ENCODE results near the gene PRDM5.

Gene PRDM5

GRCh38 chr4:120940547-120940946 is 18.0 kb upstream of the PRDM5 start:
- DNase-seq = no peak
- Histone ChIP-seq H2AFZ (ENCODE audit: insufficient read depth, low read length, poor library complexity) (no peak overlapping the region), H2BK5ac (ENCODE audit: low read depth, low read length, poor library complexity) (no peak overlapping the region), H4K12ac (ENCODE audit: low read depth, low read length) (no peak overlapping the region), H3K23ac (ENCODE audit: low read length) (no peak overlapping the region), H2AK5ac (ENCODE audit: low read length) (no peak overlapping the region), H3K4ac (ENCODE audit: low read depth, low read length) (no peak overlapping the region), H3K36me3 (ENCODE audit: control insufficient read depth in 1 of 2, insufficient read depth in 2 of 2, low read length in 2 of 2) (no peaks in the 10 kb centered on the region), H3K9ac (ENCODE audit: low read length) (no peak overlapping the region), H3K4me2 (ENCODE audit: low read length) (no peak overlapping the region), H4K91ac (ENCODE audit: low read depth, low read length) (no peak overlapping the region), H3K4me3 (ENCODE audit: low read depth, low read length) (no peak overlapping the region), H3K18ac (ENCODE audit: low read length) (no peak overlapping the region), H3K79me1 (ENCODE audit: low read length) (no peaks in the 10 kb centered on the region), H3K27ac (ENCODE audit: low read depth, low read length) (no peak overlapping the region), H3K14ac (ENCODE audit: low read length) (no peak overlapping the region), H4K8ac (ENCODE audit: low read depth, low read length) (no peak overlapping the region), H2BK12ac (ENCODE audit: low read length) (no peak overlapping the region), H2BK120ac (ENCODE audit: insufficient read depth, low read length, poor library complexity) (no peak overlapping the region), H3K4me1 (ENCODE audit: control insufficient read depth in 1 of 2, insufficient read depth in 2 of 2, low read length in 2 of 2) (no peaks in the 10 kb centered on the region), H3K27me3 (ENCODE audit: insufficient read depth, low read length) (no peaks in the 10 kb centered on the region), H3K9me3 (ENCODE audit: insufficient read depth, low read depth, low read length) (no peaks in the 10 kb centered on the region), H3K79me2 (ENCODE audit: control insufficient read depth, insufficient read depth, low read length, poor library complexity) (no peaks in the 10 kb centered on the region)
- no CpG with 5 or more reads among the region's 2 CpGs for WGBS (ENCODE audit: extremely low coverage, insufficient coverage, insufficient read length)

- H4K12ac ChIP-seq (ENCODE audit: low read depth, low read length) = no peak overlapping the region
- no peak overlapping the region for H4K8ac ChIP-seq (ENCODE audit: low read depth, low read length)
- H3K79me1 ChIP-seq (ENCODE audit: low read length) = no peaks in the 10 kb centered on the region
- H2BK5ac ChIP-seq (ENCODE audit: low read depth, low read length, poor library complexity) = no peak overlapping the region
- no peak overlapping the region for H3K9ac ChIP-seq (ENCODE audit: low read length)
- no peak overlapping the region for H3K4me3 ChIP-seq (ENCODE audit: low read depth, low read length)
- H2AFZ ChIP-seq (ENCODE audit: insufficient read depth, low read length, poor library complexity) = no peak overlapping the region
- no peaks in the 10 kb centered on the region for H3K9me3 ChIP-seq (ENCODE audit: insufficient read depth, low read depth, low read length)
- H2BK120ac ChIP-seq (ENCODE audit: insufficient read depth, low read length, poor library complexity) = no peak overlapping the region
- no peak overlapping the region for H4K91ac ChIP-seq (ENCODE audit: low read depth, low read length)
- no peak overlapping the region for H2BK12ac ChIP-seq (ENCODE audit: low read length)
- H3K14ac ChIP-seq (ENCODE audit: low read length) = no peak overlapping the region
- no peak overlapping the region for H3K4me2 ChIP-seq (ENCODE audit: low read length)
- no peak overlapping the region for H3K4ac ChIP-seq (ENCODE audit: low read depth, low read length)
- no peak for DNase-seq
- H3K27ac ChIP-seq (ENCODE audit: low read depth, low read length) = no peak overlapping the region
- H3K18ac ChIP-seq (ENCODE audit: low read length) = no peak overlapping the region
- H3K4me1 ChIP-seq (ENCODE audit: control insufficient read depth in 1 of 2, insufficient read depth in 2 of 2, low read length in 2 of 2) = no peaks in the 10 kb centered on the region
- H3K23ac ChIP-seq (ENCODE audit: low read length) = no peak overlapping the region
- H2AK5ac ChIP-seq (ENCODE audit: low read length) = no peak overlapping the region
- no peaks in the 10 kb centered on the region for H3K36me3 ChIP-seq (ENCODE audit: control insufficient read depth in 1 of 2, insufficient read depth in 2 of 2, low read length in 2 of 2)
- no peaks in the 10 kb centered on the region for H3K27me3 ChIP-seq (ENCODE audit: insufficient read depth, low read length)
- H3K79me2 ChIP-seq (ENCODE audit: control insufficient read depth, insufficient read depth, low read length, poor library complexity) = no peaks in the 10 kb centered on the region
Measured at GRCh38 chr4:120939693-120940092, 17.2 kb upstream of the PRDM5 start.

DNA sequence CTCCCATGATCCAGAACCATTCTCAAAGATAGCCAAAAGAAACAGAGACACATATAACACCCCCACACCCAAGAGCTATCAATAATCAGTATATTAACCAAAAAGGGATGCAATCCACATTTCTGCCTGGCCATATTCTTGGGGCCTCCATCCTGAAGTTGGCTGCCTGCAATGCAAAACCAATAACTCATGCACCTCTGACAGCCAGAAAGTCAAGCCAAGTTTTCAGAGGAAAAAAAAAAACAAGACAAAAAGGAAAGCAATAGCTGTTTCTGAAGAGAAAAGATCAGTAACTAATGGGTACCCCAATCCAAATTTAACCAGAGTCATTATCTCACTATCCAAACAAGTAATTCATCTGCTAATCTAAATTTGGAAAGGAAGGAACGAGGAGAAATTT is 7.3 kb upstream of the PRDM5 start:
- H3K36me3 ChIP-seq (ENCODE audit: control insufficient read depth in 1 of 2, insufficient read depth in 2 of 2, low read length in 2 of 2) = no peaks in the 10 kb centered on the region
- H3K9me3 ChIP-seq (ENCODE audit: insufficient read depth, low read depth, low read length) = peaks cover 2% of the 10 kb centered on the region
- H3K23ac ChIP-seq (ENCODE audit: low read length) = no peak overlapping the region
- no peak overlapping the region for H3K4me3 ChIP-seq (ENCODE audit: low read depth, low read length)
- H4K91ac ChIP-seq (ENCODE audit: low read depth, low read length) = no peak overlapping the region
- H2AFZ ChIP-seq (ENCODE audit: insufficient read depth, low read length, poor library complexity) = no peak overlapping the region
- no peak overlapping the region for H3K9ac ChIP-seq (ENCODE audit: low read length)
- no peak for DNase-seq
- no CpG with 5 or more reads among the region's 1 CpG for WGBS (ENCODE audit: extremely low coverage, insufficient coverage, insufficient read length)
- H2AK5ac ChIP-seq (ENCODE audit: low read length) = no peak overlapping the region
- H4K12ac ChIP-seq (ENCODE audit: low read depth, low read length) = no peak overlapping the region
- H3K14ac ChIP-seq (ENCODE audit: low read length) = no peak overlapping the region
- H2BK120ac ChIP-seq (ENCODE audit: insufficient read depth, low read length, poor library complexity) = no peak overlapping the region
- no peak overlapping the region for H4K8ac ChIP-seq (ENCODE audit: low read depth, low read length)
- no peak overlapping the region for H3K4me2 ChIP-seq (ENCODE audit: low read length)
- H3K79me2 ChIP-seq (ENCODE audit: control insufficient read depth, insufficient read depth, low read length, poor library complexity) = no peaks in the 10 kb centered on the region
- no peaks in the 10 kb centered on the region for H3K79me1 ChIP-seq (ENCODE audit: low read length)
- no peak overlapping the region for H3K18ac ChIP-seq (ENCODE audit: low read length)
- H3K27me3 ChIP-seq (ENCODE audit: insufficient read depth, low read length) = no peaks in the 10 kb centered on the region
- H3K27ac ChIP-seq (ENCODE audit: low read depth, low read length) = no peak overlapping the region
- H3K4ac ChIP-seq (ENCODE audit: low read depth, low read length) = no peak overlapping the region
- no peak overlapping the region for H2BK5ac ChIP-seq (ENCODE audit: low read depth, low read length, poor library complexity)
- no peak overlapping the region for H2BK12ac ChIP-seq (ENCODE audit: low read length)
- no peaks in the 10 kb centered on the region for H3K4me1 ChIP-seq (ENCODE audit: control insufficient read depth in 1 of 2, insufficient read depth in 2 of 2, low read length in 2 of 2)

- Histone ChIP-seq H3K79me2 (ENCODE audit: control insufficient read depth, insufficient read depth, low read length, poor library complexity) (peaks cover 2% of the 10 kb centered on the region), H3K4ac (ENCODE audit: low read depth, low read length) (no peak overlapping the region), H2BK5ac (ENCODE audit: low read depth, low read length, poor library complexity) (no peak overlapping the region), H3K4me1 (ENCODE audit: control insufficient read depth in 1 of 2, insufficient read depth in 2 of 2, low read length in 2 of 2) (no peaks in the 10 kb centered on the region), H3K9ac (ENCODE audit: low read length) (no peak overlapping the region), H3K36me3 (ENCODE audit: control insufficient read depth in 1 of 2, insufficient read depth in 2 of 2, low read length in 2 of 2) (no peaks in the 10 kb centered on the region), H3K18ac (ENCODE audit: low read length) (no peak overlapping the region), H2BK12ac (ENCODE audit: low read length) (no peak overlapping the region), H2AK5ac (ENCODE audit: low read length) (no peak overlapping the region), H3K79me1 (ENCODE audit: low read length) (peaks cover 4% of the 10 kb centered on the region), H3K9me3 (ENCODE audit: insufficient read depth, low read depth, low read length) (peaks cover 2% of the 10 kb centered on the region), H3K4me2 (ENCODE audit: low read length) (no peak overlapping the region), H4K91ac (ENCODE audit: low read depth, low read length) (no peak overlapping the region), H4K12ac (ENCODE audit: low read depth, low read length) (no peak overlapping the region), H3K27me3 (ENCODE audit: insufficient read depth, low read length) (no peaks in the 10 kb centered on the region), H4K8ac (ENCODE audit: low read depth, low read length) (no peak overlapping the region), H3K27ac (ENCODE audit: low read depth, low read length) (no peak overlapping the region), H2AFZ (ENCODE audit: insufficient read depth, low read length, poor library complexity) (no peak overlapping the region), H2BK120ac (ENCODE audit: insufficient read depth, low read length, poor library complexity) (no peak overlapping the region), H3K14ac (ENCODE audit: low read length) (no peak overlapping the region), H3K4me3 (ENCODE audit: low read depth, low read length) (no peak overlapping the region), H3K23ac (ENCODE audit: low read length) (no peak overlapping the region)
- DNase-seq = peak in 1 of 2 donors; percentile 61
Measured at GRCh38 chr4:120927801-120928409, 5.4 kb upstream of the PRDM5 start.
